Measurements from ENCODE around the gene SH3RF3.
"Not testable (repeated sequence)": the region's sequence is repeated elsewhere in the genome, so short reads cannot be mapped to it uniquely, and the experiment has no call there.

The SH3RF3 gene
- total RNA-seq, result 9.6 reads per million, percentile 31 among the genes with 10 or more reads in this experiment

DNA sequence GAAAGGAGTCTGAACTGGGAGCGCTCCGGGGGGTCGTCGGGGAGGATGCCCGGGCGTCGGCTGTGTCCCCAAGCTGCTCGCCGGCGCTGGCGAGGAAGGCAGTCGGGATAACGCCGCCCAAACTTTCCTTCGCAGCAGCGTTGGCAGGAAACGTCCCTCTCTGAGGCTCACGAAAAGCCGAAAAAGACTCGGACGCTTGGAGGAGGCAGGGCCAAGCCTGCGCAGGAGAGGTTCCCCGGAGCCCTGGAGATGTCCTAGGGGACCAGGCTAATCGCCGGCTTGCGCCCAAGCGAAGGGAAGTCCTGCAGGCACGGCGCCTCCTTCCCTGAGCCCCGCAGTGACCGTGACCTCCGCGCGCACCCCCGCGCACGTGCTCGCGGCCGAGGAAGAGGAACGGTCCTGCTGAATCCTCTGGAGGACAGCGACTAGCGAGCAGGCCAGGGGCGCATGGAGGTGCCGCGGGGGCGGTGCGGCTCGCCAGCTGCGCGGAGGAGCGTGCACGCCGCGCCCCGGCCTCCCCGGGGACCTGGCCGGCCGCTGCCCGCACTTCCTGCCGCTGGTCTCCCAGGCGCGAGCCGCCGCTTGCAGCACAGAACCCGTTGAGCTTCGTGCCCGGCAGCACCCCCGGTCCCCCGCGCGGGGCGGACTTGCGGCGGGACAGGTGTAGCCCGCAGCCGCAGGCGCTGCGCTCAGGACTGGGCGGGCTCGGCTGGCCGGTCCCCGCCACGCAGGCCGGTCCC, at the start of gene SH3RF3:
Gene SH3RF3, plus strand, starts transcription at position 590 of the 740 bp plus-strand sequence.
- no peak for DNase-seq

DNA sequence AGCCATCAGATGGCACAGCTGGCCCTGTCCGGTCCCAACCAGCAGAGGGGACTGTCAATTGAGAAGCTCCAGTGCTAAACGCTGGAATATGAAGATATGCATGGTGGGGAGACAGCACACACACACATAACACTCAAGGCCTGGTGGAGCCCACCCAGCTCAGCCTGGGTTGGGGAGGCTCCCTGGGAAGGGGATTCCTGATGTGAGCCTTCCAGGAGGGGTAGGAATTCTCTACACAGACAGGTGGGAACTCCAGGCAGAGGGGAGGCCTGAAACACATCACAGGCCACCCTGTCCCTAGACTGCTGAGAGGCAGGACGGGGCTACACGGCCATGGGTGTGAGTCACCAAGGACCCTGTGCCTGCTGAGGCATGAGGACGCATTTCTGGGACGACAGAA, 49.4 kb upstream of the SH3RF3 start:
- DNase-seq, result no peak

DNA sequence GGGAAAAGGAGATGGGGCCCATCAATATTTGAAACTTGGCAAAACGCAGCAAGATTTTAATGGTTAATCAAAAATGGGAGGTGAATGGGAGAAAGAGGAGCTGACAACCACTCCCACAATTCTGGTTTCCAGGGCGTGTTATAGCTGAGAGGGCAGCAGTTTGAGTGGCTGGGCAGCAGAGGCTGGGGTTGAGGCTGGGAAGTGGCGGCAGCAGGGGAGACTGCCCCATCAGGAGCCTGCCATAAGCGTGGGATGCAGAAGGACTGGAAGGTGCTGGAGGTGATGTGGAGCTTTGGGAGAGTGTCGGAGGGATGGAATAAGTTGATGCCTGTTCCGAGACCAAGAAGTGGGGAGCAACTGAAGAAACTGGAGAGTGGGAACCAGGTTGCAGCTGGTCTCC, 48.9 kb upstream of the SH3RF3 start:
- no peak for DNase-seq

DNA sequence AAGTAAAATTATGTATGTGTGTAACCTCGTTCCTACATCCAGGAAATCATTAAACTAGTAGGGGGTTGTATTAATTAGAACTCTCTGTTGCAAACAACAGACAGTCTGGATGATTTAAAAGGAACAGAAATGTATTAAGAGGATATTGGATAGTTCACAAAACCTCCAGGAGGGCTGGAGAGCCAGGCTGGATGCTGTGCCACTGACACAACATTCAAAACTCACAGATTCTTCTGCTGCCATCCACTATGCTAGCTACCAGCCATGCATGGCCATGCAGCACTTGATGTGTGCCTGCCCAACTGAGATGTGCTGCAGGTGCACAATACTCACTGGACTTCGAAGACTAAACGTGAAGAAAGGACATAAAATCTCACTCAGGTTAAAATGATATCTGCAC, 48.2 kb upstream of the SH3RF3 start:
- DNase-seq, result no peak

DNA sequence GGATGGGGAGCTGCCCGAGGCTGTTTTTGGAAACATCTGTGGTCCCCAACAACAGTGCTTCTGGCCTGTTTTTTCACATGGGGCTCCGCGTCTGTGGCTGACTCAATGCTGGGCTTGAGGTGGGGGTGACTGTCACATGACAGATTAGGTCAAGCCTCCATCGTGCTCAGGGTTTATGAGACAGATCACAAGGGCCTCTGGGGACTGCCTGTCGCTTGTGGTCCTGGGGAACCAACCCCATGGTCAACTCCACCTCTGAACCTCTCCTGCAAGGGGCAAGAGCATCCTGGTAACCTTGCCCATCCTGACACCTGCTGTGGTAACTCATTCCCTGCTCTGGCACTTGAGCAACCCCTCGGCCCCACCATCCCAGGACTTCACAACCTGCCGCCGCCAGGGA, 47.6 kb upstream of the SH3RF3 start:
- no peak for DNase-seq

DNA sequence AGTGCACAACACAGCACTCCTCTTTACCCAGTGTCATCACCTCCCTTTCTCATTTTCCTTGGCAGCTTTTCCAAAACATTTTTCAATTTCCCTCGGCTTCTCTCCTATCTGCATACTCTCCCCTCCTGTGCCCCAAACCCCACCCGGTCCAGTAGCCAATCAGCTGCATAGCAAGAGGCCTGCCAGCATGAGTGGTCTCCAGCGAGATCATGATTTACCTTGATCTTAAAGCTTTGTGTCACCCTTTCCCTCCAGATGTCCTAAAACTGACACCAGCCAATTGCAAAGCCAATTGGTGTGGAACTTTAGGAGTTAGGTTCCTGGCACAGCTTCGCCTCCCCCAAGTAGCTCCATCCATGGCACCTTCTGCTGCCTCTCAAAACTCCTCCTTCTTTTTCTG, 45.2 kb upstream of the SH3RF3 start:
- no peak for DNase-seq

DNA sequence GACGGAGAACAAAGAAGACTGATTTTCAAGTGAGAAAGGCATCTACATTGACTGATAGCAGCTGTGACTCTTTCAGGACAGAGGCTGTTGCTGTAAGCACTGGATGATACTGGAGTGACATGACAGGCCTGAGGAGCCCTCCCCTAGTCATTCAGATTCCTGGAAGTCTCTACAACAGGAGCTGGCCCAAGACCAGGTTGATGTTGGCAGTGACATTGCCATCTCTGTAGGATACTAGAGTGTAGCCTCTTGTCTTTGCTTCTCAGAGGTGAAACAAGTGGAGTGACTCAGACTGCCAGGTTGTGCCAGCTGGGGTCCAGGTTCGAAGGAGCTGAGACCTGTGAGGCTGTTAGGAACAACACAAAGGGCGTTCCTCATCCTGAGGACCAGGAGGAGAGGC, 44.7 kb upstream of the SH3RF3 start:
- no peak for DNase-seq

DNA sequence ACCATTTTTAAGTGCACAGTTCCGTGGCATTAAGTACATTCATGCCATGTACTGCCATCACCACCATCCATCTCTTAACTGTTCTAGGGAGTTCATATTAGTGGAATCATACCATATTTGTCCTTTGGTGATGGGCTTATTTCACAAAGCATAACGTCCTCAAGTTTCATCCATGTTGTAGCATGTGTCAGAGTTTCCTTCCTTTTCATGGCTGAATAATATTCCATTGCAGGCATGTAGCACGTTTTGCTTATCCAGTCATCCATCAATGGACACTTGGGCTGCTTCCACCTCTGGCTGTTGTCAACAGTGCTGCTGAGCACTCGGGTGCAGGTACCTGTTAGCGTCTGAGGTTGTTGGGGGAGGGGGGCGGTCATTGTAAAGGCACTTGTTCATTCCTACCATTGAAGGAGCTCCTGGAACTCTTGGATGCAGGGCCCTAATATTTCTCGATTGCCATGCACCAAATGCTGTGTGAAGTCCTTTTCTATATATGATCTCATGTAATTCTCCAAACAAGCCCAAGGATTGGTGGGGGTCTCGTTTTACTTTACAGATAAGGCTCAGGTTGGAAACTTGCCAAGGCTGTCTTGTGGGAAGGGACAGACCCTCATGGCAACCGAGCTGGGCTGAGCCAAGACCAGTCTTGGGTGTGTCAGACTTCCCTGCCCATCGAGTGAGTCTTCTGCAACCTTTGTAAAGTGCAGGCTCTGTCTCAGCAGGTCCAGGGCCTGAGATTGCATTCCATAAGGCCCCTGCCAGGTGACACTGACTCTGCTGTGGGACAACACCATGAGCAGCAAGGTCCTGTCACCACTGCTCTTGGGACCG, 42.9 kb upstream of the SH3RF3 start:
- DNase-seq, result no peak

DNA sequence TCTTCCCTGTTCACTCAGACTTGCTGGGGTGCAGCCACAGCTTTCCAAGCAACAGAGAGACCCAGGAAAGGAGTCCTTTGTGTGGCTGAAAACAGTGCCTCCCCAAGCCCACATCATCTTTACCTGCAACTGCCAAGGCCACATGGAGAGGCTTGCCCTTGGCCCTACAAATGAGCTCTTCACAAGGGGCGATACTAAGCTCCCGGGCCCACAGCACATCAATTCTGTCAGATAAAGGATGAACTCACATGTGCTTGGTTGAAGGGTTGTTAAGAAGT, 42.3 kb upstream of the SH3RF3 start:
- no peak for DNase-seq

DNA sequence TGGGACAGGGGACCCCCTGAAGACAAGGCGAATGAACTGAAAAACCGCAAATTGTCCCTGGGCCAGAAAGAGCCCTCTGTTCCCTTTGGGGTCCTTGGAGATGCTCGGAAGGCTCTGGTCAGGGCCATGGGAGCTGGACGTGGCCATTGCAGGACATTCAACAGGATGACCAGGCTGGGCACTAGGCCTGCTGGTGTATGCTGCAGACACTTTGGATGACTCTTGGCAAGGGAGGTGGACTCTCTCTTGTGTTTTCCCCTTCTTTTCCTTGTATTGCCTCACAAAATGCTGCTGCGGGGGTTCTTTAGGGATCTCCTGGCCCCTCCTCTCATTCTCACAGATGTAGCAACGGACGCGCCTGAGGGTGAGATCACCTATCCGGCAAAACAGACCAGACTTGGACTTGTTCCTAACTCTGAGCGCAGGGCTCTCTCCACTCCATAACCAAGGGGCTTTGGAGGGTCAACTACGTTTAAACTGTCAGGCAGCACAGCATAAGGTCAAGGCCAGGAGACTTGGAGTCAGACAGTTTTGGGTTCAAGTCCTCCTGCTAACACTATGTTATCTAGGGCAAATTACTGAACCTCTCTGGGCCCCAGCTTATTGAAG, 41.8 kb upstream of the SH3RF3 start:
- DNase-seq, result no peak

DNA sequence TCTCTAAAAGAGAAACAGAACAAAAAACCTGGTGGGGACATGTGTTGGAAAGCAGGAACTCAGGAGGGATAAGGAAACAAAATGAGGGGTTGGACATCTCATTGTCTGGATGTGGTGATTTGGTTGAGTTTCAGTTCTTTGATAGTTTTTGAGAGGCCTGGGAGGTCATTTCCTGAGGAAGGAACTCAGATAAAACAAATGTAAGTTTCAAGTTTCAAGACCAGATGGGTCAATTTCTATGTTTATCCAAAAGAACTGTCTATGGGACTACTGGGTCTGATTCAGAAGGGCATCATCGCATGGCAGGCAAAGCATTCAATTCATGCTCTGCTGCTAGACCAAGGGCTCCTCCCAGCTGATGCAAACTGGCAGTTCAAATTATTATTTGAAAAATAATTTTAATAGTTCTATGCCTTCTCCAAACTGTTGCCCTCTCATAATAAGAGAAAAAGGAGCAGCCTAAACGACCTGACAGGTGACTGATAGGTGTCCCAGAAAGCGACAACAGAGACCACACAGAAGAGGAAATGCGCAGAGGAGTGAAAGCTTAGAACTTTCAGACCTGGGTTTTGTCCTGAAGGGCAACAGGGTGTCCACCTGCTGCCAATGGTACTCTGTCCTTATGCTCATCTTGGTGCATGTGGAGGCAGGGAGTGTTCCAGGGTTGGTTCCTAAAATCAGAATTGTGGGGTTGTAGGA, 39.3 kb upstream of the SH3RF3 start:
- DNase-seq, result no peak

DNA sequence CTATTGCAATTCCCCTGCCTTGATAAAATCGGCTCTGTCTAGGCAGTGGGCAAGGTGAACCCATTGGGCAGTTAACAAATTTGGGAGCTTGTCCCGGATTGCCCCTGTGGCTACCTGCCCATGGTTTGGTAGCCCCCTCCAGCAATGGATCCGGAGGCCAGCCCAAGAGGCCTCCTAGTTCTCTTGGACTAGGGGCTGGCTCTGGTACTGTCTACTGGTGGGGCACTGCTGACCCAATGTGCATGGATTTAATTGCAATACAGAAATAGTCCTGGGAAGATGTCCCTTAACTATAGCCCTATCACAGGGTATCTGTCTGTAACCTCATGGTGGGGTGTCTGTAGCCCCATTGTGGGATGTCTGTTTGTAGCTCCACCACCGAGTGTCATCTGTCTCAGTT, 37.5 kb upstream of the SH3RF3 start:
- DNase-seq, result no peak

DNA sequence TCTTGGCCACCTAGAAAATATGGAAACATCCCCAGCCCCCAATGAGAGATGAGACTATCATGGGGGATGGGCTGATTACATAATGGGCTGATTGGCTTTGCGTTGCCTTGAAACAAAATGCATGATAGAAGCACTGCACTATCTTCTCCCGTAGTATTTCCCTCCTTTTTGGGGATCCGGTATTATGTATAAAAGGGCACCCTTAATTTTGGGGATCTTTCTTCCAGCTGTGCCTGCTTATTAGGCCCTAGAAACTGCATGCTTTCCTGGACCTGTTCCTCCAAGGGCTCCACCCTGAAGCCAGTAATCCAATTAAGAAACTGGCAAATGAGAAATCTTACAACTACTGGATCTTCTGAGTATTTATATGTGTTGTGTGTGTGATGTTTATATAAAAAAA, 34.9 kb upstream of the SH3RF3 start:
- DNase-seq, result no peak

DNA sequence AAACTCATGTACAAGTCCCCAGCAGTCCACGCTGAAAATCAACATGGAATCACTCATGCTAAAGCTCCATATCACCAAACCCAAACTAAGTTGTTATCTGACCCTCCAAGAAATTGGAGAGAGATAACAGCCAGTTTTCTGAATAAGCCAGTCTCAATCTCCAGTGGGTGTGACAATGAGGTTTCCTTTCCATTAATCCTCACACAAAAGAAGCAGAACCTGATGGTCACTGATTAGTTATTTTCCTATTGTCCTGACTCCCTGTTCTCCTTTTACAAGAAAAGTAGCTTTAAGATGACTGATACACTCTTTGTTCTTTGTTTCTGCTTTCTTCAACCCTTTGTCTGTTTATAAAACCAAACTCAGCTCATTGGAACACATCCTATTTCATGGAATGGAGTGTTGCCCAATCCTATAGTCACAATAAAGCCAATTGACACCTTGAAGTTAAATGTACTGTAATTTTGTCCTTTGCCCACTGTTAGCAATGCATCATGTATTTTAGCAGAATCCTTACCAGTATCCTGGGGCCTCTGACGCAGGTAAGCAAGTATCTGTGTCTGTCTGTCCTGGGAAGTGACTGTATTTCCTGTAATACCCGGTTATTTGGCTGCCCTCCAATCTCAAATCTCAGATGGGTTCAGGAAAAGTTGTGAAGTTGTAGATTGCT, 30.6 kb upstream of the SH3RF3 start:
- DNase-seq, result no peak

DNA sequence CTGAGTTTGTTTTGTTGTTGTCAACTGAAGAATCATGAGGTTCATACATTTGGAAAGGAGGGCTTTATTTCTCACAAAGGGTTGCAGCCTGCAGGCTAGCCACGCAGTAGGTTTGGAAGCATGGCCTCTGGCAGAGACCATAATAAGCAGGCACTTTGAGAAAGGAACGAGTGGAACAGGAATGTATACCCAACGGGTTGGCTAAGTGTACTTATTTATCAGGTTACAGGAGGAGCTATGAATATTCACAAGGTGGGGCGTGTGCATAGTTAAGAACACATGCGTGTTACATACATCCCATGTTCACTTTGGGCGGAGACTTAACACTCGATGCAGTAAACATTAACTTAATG, 30.1 kb upstream of the SH3RF3 start:
- DNase-seq, result no peak

DNA sequence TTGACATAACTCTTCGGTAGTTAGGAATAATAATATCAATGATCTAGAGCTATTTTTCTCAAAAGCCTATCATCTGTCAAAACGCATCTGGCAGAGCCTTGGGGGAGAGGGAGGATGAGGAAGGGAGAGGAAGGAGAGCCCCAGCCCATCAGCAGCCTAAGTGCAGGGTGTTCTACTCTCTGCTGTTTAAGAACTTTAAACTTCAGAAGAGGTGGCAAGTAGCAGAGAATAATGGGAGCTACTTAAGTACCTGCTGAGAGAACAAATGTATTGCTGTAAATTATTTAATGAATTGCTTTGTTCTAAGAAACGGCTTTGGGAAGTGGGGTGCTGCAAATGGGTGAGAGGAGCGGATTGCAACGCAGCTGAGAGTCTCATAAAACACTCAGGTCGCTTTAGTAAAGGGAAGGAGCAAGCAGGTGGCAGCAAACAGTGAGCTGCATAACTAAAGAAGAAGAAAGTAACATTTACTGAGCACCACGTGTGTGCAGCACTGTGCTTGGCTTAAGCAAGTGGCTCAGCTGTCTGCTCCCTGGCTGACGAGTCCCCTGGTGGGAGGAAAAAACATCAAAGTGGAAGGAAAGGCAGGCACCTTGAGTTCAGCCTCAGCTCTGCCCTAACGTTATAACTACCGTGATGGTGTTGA, 26.3 kb upstream of the SH3RF3 start:
- DNase-seq, result no peak

DNA sequence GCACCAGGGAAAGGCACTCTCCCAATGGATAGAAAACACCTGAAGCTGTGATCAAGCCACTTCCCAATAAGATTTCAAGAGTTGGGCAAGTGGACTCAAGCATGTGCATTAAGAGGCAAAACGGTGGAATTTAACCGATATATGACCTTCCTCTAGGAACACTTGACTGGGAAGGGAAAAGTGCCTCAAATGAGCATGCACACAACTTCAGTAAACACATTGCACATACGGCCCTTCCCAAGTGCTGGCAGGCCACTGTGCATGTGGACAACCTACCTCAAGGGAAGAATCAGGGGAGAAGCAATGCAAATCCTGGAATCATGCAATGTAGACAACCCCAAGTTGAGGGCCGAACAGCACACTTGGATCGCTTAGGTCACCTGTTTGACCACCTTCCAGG, 23.9 kb upstream of the SH3RF3 start:
- no peak for DNase-seq

DNA sequence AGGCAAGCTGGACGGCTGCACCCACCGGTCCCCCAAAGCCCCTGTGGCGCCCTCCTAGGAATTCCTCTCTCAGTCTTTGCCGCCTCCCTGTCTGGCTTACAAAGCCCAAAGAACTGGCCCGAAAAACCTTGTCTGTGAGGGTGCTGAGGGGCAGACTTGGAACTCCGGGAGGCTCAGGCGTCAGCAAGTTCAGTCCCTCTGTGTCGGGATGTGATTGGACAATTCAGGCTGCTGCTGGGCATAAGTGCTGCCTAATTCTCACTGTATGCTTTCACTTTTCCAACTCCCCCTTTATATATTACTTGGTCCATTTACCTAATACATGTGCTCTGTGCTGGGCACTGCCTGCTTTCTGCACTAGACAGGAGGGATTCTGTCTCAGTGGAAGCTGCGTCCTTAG, 20.3 kb upstream of the SH3RF3 start:
- no peak for DNase-seq

DNA sequence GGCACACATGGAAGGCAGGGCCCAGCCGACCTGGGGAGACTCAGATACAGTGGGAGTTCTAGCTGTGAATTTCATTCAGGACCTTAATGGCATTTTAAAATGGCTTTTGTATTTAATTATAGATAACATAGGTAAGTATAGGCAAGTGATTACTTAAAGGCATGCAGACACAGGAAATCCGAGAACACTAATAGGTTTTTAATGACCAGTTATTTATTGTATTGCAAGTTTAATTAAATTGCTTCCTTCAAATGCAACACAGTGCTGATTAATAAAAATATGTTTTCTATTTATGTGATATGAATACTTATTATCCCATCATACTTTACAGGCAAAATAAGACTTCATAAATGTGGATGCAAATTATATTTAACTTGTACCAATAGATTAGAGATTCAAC, 19.7 kb upstream of the SH3RF3 start:
- DNase-seq, result no peak

DNA sequence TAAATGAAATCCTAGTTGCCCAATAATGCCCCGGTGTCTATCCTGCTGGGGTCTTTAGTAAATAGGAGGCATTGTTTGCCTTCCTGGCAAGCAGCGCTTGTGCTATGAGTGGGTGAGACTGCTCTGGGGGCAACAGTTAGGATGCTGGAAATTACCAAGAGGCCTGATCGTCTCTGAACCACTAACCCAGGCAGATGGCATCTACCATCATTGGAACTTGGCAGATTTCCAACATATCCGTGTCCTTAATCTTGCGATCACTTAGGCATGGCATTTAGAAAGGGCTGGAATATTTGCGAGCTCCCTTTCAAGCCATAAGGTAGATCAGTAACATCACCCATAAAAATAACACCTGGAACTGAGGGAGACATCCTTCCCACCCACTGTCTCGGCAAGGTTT, 18.8 kb upstream of the SH3RF3 start:
- DNase-seq, result no peak

DNA sequence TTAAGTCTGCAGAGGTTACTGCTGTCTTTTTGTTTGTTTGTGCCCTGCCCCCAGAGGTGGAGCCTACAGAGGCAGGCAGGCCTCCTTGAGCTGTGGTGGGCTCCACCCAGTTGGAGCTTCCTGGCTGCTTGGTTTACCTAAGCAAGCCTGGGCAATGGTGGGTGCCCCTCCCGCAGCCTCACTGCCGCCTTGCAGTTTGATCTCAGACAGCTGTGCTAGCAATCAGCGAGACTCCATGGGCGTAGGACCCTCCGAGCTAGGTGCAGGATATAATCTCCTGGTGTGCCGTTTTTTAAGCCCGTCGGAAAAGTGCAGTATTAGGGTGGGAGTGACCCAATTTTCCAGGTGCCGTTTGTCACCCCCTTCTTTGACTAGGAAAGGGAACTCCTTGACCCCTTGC, 11.8 kb upstream of the SH3RF3 start:
- DNase-seq, result not testable (repeated sequence)

DNA sequence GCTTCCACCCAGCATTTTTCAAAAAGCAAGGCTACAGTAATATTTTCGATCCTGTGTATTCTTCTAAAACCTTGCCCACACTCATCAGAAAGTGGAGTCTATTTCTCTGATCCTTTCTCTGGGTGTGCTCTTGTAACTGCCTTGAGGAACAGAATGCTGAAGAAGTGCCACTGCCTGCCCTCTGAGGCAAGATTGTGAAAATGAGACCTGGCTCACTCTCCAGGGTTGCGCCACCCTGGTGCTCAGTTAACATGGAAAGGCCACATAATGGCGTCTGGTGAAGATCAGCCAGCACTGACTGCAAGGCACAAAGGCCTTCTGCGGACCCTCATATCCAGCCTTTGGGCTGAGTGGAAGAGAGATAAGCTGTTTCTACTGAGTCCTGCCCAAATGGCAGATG, 11.2 kb upstream of the SH3RF3 start:
- no peak for DNase-seq

DNA sequence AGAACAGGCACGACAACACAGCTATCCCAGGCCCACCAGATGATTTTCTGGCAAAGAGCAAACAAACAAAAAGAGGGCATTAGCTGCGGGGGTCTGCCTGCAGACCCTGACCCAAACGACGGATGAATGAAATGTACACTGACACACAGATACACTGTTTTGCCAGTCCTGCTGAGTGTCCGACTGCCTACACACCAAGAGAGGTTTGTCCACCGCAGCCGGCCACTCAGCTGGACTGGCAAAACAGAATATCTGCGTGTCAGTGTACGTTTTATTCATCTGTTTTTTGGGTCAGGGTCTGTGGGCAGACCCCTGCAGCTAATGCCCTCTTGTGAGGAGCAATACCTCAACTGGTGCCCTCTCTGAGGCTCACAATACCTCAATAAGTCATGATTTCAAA, 10.7 kb upstream of the SH3RF3 start:
- DNase-seq, result no peak
